ENCODE measurements around the gene ZNF521.

Gene ZNF521

GRCh38 chr18:25072205-25072604 lies 279.8 kb downstream of the ZNF521 start:
- H3K27ac ChIP-seq (ENCODE audit: low read depth, low read length), result no peak overlapping the region
- H3K9ac ChIP-seq (ENCODE audit: low read length), result no peak overlapping the region
- H4K20me1 ChIP-seq (ENCODE audit: low read depth, low read length), result no peaks in the 10 kb centered on the region
- no peak overlapping the region for H2AFZ ChIP-seq (ENCODE audit: low read depth, low read length, severe bottlenecking)
- TF ChIP-seq EZH2phosphoT487 (conservative IDR thresholded peaks at IDR 0.05; ENCODE audit: low read length), result no peak
- TF ChIP-seq CTCF (IDR thresholded peaks at IDR 0.05; ENCODE audit: insufficient read depth, low read length, poor library complexity, severe bottlenecking), result no peak
- H3K36me3 ChIP-seq (ENCODE audit: low read length), result no peaks in the 10 kb centered on the region
- no peaks in the 10 kb centered on the region for H3K9me3 ChIP-seq (ENCODE audit: insufficient read depth, low read length)
- no peak overlapping the region for H3K4me3 ChIP-seq (ENCODE audit: insufficient read depth, low read length, poor library complexity, severe bottlenecking)
- H3K27me3 ChIP-seq (ENCODE audit: low read length), result no peaks in the 10 kb centered on the region
- H3K79me2 ChIP-seq (ENCODE audit: insufficient read depth, low read length), result no peaks in the 10 kb centered on the region
- H3K4me2 ChIP-seq (ENCODE audit: low read depth, low read length, poor library complexity, severe bottlenecking), result no peak overlapping the region
- no peaks in the 10 kb centered on the region for H3F3A ChIP-seq (ENCODE audit: insufficient read depth)
- H3K9me2 ChIP-seq (replicated peaks; ENCODE audit: insufficient read depth, low read length), result no peaks in the 10 kb centered on the region

DNA sequence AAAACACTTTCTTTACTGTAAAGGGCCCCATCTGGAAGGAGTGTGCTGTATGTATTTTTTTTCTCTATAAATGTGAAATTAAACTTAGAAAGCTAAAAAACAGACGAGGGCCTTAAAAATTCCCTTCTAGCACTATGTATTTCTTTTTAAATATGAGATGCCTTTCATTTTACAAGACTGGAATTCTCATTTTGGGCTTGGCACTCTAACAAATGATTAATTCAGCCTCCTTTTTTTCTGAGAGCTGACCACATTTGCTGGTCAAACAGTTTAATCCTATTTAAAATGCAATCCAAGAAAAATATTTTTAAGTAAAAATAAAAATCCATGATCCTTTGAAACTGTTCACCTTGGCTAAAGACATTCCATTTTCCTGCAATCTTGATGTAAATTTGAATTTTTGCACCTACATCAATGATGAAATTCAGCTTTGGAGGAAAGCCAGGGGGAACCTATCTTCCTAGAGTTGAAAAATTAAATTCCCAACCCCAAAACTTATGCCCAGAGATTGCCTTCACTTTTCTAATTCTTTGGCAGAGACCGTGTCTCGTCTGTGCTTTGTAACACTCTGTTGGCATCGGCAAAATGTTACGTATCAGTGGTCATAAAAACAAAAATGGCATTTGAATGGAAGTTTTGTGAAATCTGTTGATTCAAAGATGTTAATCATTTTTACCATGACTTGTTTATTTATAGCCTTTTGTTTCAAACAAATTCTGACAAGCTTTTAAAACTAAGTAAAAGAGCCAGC lies 284.5 kb downstream of the ZNF521 start:
- Histone ChIP-seq H3K4me3 (ENCODE audit: insufficient read depth, low read length, poor library complexity, severe bottlenecking) (no peak overlapping the region), H3K27ac (ENCODE audit: low read depth, low read length) (no peak overlapping the region), H3K9me2 (replicated peaks; ENCODE audit: insufficient read depth, low read length) (no peaks in the 10 kb centered on the region), H3F3A (ENCODE audit: insufficient read depth) (no peaks in the 10 kb centered on the region), H3K9me3 (ENCODE audit: insufficient read depth, low read length) (no peaks in the 10 kb centered on the region), H4K20me1 (ENCODE audit: low read depth, low read length) (no peaks in the 10 kb centered on the region), H3K9ac (ENCODE audit: low read length) (no peak overlapping the region), H3K27me3 (ENCODE audit: low read length) (no peaks in the 10 kb centered on the region), H3K79me2 (ENCODE audit: insufficient read depth, low read length) (no peaks in the 10 kb centered on the region), H2AFZ (ENCODE audit: low read depth, low read length, severe bottlenecking) (no peak overlapping the region), H3K4me2 (ENCODE audit: low read depth, low read length, poor library complexity, severe bottlenecking) (no peak overlapping the region), H3K36me3 (ENCODE audit: low read length) (no peaks in the 10 kb centered on the region)
- TF ChIP-seq EZH2phosphoT487 (conservative IDR thresholded peaks at IDR 0.05; ENCODE audit: low read length) (no peak), CTCF (IDR thresholded peaks at IDR 0.05; ENCODE audit: insufficient read depth, low read length, poor library complexity, severe bottlenecking) (no peak)

DNA sequence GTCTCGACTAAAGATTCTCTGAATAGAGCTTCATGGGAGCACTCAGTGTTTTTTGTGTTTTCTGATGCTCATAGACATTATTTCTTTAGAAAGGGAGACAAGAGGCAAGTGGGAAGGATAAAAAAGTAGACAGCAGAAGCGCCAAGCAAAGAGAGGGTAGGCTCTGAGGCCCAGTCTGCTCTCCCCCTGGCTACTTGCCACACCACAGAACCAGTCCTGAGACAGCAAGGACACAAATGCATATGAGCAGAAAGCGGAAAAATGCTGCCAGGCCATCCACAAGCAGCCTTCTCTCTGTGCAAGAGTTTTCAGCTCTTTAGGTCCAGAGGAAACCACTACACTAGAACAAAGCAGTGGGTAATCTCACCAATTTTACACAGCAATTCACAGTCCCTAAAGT lies 285.4 kb downstream of the ZNF521 start:
- Histone ChIP-seq H3K27me3 (ENCODE audit: low read length) (no peaks in the 10 kb centered on the region), H3K9me3 (ENCODE audit: insufficient read depth, low read length) (no peaks in the 10 kb centered on the region), H3K4me3 (ENCODE audit: insufficient read depth, low read length, poor library complexity, severe bottlenecking) (no peak overlapping the region), H2AFZ (ENCODE audit: low read depth, low read length, severe bottlenecking) (no peak overlapping the region), H3K36me3 (ENCODE audit: low read length) (no peaks in the 10 kb centered on the region), H3K79me2 (ENCODE audit: insufficient read depth, low read length) (no peaks in the 10 kb centered on the region), H3K4me2 (ENCODE audit: low read depth, low read length, poor library complexity, severe bottlenecking) (no peak overlapping the region), H3F3A (ENCODE audit: insufficient read depth) (no peaks in the 10 kb centered on the region), H3K9ac (ENCODE audit: low read length) (no peak overlapping the region), H3K27ac (ENCODE audit: low read depth, low read length) (no peak overlapping the region), H3K9me2 (replicated peaks; ENCODE audit: insufficient read depth, low read length) (no peaks in the 10 kb centered on the region), H4K20me1 (ENCODE audit: low read depth, low read length) (no peaks in the 10 kb centered on the region)
- TF ChIP-seq CTCF (IDR thresholded peaks at IDR 0.05; ENCODE audit: insufficient read depth, low read length, poor library complexity, severe bottlenecking) (no peak), EZH2phosphoT487 (conservative IDR thresholded peaks at IDR 0.05; ENCODE audit: low read length) (no peak)

Measured in SU-DHL-6 (cell line).